Neural crest cell (in vitro differentiated cells): ENCODE measurements around the gene TBC1D20. TPM values are rescaled to one million over a fixed set of nuclear protein-coding genes. Genes with fewer than 3 reads are reported as not detected.

Source experiments
- DNase-seq: peaks from one replicate; pipeline ENCODE4 v3.0.0; 2021; ENCODE audit warnings: low read depth, mixed read lengths, low spot score
- H3K27ac Mint-ChIP-seq: one replicate; pipeline ENCODE4 v1.8.0; 2021; ENCODE audit warnings: mild to moderate bottlenecking, mixed read lengths; ENCODE audit not compliant: unreplicated experiment
- H3K27me3 Mint-ChIP-seq: 2 replicates; pipeline ENCODE4 v1.8.0; 2021; ENCODE audit warnings: low read depth, mild to moderate bottlenecking, mixed read lengths
- H3K36me3 Mint-ChIP-seq: 2 replicates; pipeline ENCODE4 v1.8.0; 2021; ENCODE audit warnings: low read depth, mild to moderate bottlenecking, mixed read lengths
- H3K4me1 Mint-ChIP-seq: 2 replicates; pipeline ENCODE4 v1.8.0; 2021; ENCODE audit warnings: mixed read lengths
- H3K4me3 Mint-ChIP-seq: one replicate; pipeline ENCODE4 v1.8.0; 2021; ENCODE audit warnings: mild to moderate bottlenecking, mixed read lengths
- H3K9me3 Mint-ChIP-seq: 2 replicates; pipeline ENCODE4 v1.8.0; 2021; ENCODE audit warnings: mixed read lengths
- total RNA-seq: library from RNA; stranded (reverse); gene quantifications from 2 replicates; pipeline ENCODE4 v1.2.1, GENCODE V29; 2021
- TF ChIP-seq, protein P1 (sequence below): fragments of 200-600 bp; sonication (generic); conservative IDR thresholded peaks from 2 replicates; pipeline ENCODE4 v1.5.0; 2021; ENCODE audit warnings: antibody characterized with exemption, mild to moderate bottlenecking

The TBC1D20 gene
- total RNA-seq, 1 donor from 2014 or later: 30.4 TPM

GRCh38 chr20:400454-401275, 61.7 kb downstream of the TBC1D20 start:
- TF ChIP-seq, protein P1, sequence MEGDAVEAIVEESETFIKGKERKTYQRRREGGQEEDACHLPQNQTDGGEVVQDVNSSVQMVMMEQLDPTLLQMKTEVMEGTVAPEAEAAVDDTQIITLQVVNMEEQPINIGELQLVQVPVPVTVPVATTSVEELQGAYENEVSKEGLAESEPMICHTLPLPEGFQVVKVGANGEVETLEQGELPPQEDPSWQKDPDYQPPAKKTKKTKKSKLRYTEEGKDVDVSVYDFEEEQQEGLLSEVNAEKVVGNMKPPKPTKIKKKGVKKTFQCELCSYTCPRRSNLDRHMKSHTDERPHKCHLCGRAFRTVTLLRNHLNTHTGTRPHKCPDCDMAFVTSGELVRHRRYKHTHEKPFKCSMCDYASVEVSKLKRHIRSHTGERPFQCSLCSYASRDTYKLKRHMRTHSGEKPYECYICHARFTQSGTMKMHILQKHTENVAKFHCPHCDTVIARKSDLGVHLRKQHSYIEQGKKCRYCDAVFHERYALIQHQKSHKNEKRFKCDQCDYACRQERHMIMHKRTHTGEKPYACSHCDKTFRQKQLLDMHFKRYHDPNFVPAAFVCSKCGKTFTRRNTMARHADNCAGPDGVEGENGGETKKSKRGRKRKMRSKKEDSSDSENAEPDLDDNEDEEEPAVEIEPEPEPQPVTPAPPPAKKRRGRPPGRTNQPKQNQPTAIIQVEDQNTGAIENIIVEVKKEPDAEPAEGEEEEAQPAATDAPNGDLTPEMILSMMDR: no peak
- Mint-ChIP-seq H3K36me3 (peaks cover 2% of the 10 kb centered on the region), H3K27ac (no peak overlapping the region), H3K9me3 (peaks cover 3% of the 10 kb centered on the region), H3K4me1 (peaks cover 13% of the 10 kb centered on the region), H3K4me3 (peak overlapping the region; percentile 7), H3K27me3 (no peaks in the 10 kb centered on the region)
- DNase-seq: no peak

- Mint-ChIP-seq H3K27ac (no peak overlapping the region), H3K4me3 (peak overlapping the region; percentile 7)
Observed at GRCh38 chr20:400128-400453, 62.2 kb downstream of the TBC1D20 start.

DNA sequence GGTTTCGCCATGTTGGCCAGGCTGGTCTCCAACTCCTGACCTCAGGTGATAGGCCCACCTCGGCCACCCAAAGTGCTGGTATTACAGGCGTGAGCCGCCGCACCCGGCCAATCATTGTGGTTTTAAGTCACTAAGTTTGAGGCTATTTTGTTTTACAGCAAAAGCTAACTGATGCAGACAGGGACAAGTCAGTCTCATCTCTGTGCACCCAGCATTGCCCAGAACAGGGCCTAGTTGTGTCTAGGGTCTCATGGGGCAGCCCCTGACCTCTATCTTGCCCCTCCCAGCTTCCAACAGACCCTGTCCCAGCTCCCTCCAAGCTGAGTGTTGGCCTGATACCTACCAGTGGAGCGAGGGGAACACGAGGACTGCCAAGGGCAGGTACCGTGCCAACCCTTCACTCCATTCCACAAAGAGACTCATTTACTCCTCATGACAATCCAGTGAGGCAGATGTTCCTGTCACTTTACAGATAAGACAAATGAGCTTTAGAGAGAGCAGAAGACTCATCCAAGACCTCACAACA, 63.1 kb downstream of the TBC1D20 start:
- H3K27ac Mint-ChIP-seq: peak overlapping the region; percentile 27

More at GRCh38 chr20:400128-400453, 62.2 kb downstream of the TBC1D20 start:
- Mint-ChIP-seq H3K36me3 (peaks cover 2% of the 10 kb centered on the region), H3K4me1 (peaks cover 13% of the 10 kb centered on the region), H3K27me3 (no peaks in the 10 kb centered on the region), H3K9me3 (peaks cover 3% of the 10 kb centered on the region)
- no peak for DNase-seq
- TF ChIP-seq, protein P1: no peak

DNA sequence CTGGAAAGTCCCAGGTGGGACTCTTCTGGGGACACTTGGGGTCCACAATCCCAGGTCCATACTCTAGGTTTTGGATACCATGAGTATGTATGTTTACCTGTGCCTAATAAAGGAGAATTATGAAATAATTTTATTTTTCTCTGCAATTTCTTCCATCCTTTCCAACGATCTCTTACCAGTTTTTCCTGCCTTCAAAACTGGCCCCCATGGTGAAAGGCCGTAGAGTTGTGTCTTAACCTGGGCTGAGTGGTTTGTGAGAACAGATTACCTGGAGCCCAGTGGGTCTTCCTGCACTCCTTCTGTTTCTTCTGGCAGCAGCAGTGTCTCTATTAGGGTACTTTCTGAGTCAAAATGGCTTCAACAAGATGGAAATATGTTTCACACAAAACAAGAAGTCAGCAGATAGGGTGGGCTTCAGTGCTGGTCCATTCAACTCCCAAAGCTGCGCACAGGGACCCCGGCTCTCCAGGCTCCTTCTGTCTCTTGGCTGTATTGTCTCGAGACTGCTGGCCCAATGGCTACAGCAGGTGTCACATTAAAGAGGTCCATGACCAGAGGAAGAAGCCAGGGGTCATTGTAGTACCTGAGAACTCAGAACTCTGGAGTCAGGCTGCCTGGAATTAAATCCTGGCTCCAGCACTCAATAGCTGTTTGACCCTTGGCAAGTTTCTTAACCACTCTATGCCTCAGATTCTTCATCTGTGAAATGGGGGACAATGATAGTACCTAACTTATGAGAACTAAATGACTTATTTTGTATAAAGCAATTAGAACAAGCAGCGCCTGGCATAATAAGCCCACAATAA, 64.7 kb downstream of the TBC1D20 start:
- H3K4me3 Mint-ChIP-seq: no peak overlapping the region
- no peak for DNase-seq

More for the DNA sequence above, 63.1 kb downstream of the TBC1D20 start:
- Mint-ChIP-seq H3K4me3 (no peak overlapping the region), H3K36me3 (peaks cover 2% of the 10 kb centered on the region), H3K27me3 (no peaks in the 10 kb centered on the region), H3K9me3 (peaks cover 3% of the 10 kb centered on the region), H3K4me1 (peaks cover 13% of the 10 kb centered on the region)
- DNase-seq: no peak
- TF ChIP-seq, protein P1: no peak

More for the DNA sequence above, 64.7 kb downstream of the TBC1D20 start:
- Mint-ChIP-seq H3K4me1 (peaks cover 13% of the 10 kb centered on the region), H3K27ac (no peak overlapping the region), H3K27me3 (no peaks in the 10 kb centered on the region), H3K36me3 (peaks cover 2% of the 10 kb centered on the region), H3K9me3 (no peaks in the 10 kb centered on the region)
- TF ChIP-seq, protein P1: no peak
